HG03571 (cell line): Measurements from ENCODE around the gene VRK3.
"Not testable (repeated sequence)": the region's sequence is repeated elsewhere in the genome, so short reads cannot be mapped to it uniquely, and the experiment has no call there.

ENCODE experiments used
- ATAC-seq: cut with Tn5 transposase; IDR thresholded peaks from one replicate; pipeline ENCODE4 v1.9.1; 2021; ENCODE audit not compliant: unreplicated experiment

Gene VRK3

GRCh38 chr19:50025022-50025793 is at the start of gene VRK3:
Gene VRK3, minus strand, starts transcription at chr19:50025372. Its CDS starts 9,210 bp downstream, at chr19:50016162.
- ATAC-seq, result peak; percentile 70

DNA sequence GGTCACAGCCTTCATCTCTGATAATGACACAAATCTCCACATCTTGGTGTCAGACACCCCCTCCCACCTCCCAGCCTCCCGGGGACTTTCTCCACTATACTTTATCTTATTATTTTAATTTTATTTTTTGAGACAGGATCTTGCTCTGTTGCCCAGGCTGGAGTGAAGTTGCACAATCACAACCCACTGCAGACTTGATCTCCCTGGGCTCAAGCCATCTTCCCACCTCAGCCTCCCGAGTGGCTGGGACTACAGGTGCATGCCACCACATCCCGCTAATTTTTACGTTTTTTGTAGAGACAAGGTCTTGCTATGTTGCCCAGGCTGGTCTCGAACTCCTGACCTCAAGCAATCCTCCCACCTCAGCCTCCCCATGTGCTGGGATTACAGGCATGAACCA is 43.2 kb upstream of the VRK3 start:
- ATAC-seq, result not testable (repeated sequence)

GRCh38 chr19:50067575-50067974 is 42.4 kb upstream of the VRK3 start:
- ATAC-seq, result no peak

DNA sequence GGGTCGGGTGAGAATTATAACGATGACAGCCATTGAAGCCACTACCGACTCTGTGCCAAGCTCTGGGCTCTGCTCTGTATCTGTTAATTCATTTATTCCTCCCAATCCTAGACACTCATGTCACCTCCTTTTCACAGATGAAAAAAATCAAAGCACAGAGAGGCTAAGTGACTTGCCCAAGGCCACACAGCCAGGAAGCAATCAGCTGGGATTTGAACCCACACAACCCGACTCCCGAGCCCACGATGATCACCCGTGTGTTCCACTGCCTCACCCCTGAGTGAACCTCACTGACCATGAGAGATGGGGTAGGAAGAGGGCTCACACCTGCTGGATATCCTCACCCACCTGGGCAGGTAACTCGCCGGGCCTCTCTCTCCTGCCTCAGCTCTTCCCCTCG is 40.8 kb upstream of the VRK3 start:
- ATAC-seq, result no peak

DNA sequence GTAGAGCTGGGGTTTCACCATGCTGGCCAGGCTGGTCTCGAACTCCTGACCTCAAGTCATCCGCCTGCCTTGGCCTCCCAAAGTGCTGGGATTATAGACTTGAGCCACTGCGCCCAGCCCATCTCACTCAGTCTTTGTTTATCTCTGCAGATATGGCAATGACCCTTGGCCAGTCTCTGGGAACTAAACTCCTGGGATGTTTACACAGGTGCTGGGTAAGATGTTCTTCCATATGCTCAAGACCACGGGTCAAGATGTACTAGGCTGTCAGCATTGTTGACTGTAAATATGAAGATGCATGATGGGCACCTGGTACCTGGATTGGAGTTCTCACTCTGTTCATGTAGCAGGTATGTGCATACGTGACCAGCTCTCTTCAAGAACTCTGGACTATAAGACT is 36.5 kb upstream of the VRK3 start:
- ATAC-seq, result no peak

GRCh38 chr19:50060107-50060506 is 34.9 kb upstream of the VRK3 start:
- no peak for ATAC-seq

- ATAC-seq, result no peak
Observed at GRCh38 chr19:50059045-50059444, 33.9 kb upstream of the VRK3 start.

GRCh38 chr19:50058425-50058824 is 33.3 kb upstream of the VRK3 start:
- no peak for ATAC-seq

GRCh38 chr19:50053119-50053518 is 27.9 kb upstream of the VRK3 start:
- no peak for ATAC-seq

GRCh38 chr19:50051964-50052363 is 26.8 kb upstream of the VRK3 start:
- ATAC-seq, result no peak

- ATAC-seq, result not testable (repeated sequence)
Observed at GRCh38 chr19:50051228-50051895, 26.2 kb upstream of the VRK3 start.

DNA sequence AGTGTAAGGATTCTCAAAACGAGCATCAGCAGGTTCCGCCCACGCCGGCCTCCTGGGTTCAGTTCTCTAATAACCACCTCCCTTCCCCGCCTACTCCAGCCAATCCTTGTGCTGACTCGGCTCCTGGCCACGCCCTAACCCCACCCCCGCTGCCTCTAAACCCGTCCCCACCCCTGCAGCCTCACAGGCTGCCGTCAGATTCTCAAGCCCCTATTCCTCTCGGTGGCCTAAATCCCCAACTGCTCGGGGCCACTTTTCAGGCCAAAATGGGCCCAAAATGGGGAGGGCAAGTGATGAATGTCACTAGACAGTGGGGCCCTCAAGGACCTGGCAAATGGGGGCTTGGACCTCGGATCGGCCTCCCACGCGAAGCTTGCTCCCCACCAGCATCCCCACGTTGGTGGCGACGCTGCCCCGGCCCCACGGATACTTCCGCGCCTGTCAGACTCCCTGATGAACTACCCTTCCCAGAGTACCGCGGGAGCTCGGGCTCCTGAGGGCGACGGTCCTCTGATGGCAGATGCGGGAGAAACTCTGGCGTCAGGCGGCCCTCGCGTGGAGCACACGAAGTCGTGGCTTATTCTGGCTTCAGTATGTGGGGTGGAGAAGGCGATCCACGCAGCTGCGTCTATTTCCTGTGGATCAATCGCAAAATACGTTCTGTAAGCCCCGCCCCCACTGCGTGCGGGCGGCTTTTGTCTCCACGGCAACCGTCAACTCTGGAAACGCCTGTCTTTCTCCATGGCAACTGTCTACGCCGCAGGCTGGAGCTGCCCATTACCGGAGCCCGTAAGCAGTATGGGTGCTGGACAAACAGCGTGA is 25.4 kb upstream of the VRK3 start:
- no peak for ATAC-seq

- no peak for ATAC-seq
Observed at GRCh38 chr19:50047671-50048070, 22.5 kb upstream of the VRK3 start.

DNA sequence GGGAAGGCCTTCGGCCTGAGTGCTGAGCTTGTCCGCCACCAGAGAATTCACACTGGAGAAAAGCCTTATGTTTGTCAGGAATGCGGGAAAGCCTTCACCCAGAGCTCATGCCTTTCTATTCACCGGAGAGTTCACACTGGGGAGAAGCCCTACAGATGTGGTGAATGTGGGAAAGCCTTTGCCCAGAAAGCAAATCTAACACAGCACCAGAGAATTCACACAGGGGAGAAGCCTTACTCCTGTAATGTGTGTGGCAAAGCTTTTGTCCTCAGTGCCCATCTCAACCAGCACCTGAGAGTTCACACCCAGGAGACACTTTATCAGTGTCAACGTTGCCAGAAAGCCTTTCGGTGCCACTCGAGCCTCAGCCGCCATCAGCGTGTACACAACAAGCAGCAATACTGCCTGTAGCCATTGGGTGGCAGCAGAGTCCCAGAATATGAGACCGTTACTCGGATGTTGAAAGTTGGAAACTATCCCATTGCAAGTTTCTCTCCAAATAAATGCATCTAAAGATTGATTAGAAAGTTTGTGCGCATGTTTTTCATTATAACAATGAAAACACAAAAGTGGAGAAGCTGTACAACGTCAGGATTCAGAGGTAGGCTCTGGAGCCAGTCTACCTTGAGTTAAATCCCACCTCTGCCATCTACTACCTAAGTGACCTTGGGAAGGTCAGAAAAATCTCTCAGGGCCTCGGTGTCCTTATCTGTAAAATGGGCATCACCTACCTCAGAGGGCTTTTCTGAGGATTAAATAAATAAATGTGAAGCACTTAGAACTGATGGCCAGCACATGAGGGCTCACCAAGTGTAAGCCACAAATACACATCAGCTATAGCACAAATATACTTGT is 21.7 kb upstream of the VRK3 start:
- no peak for ATAC-seq

DNA sequence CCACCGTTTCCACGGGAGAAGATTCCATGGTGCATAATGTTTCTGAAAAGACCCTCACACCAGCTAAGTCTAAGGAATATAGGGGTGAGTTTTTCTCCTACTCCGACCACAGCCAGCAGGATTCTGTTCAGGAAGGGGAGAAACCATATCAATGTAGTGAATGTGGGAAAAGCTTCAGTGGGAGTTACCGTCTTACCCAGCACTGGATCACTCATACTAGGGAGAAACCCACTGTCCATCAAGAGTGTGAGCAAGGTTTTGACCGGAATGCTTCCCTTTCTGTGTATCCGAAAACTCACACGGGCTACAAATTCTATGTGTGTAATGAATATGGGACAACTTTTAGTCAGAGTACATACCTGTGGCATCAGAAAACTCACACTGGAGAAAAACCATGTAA is 19.8 kb upstream of the VRK3 start:
- ATAC-seq, result no peak

DNA sequence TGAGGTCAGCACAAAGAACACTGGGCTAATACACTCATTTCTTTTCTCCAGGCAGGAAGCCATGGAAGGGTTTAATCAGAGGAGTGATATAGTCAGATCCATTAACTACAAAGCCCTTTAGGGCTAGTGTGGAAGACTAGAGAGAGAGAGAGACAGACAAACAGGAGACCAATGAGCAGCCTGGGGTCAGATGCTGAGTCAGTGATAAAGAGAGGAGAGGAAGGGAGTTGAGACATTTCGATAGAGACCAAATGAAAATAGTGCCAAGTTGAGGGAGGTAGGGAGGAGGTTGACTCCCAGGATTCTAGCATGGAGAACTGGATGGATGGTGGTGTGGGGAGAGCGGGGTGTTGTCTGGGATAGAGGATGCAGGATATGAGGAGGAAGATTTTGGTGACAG is 18.8 kb upstream of the VRK3 start:
- no peak for ATAC-seq

GRCh38 chr19:50042363-50043024 is 17.3 kb upstream of the VRK3 start:
- ATAC-seq, result no peak

DNA sequence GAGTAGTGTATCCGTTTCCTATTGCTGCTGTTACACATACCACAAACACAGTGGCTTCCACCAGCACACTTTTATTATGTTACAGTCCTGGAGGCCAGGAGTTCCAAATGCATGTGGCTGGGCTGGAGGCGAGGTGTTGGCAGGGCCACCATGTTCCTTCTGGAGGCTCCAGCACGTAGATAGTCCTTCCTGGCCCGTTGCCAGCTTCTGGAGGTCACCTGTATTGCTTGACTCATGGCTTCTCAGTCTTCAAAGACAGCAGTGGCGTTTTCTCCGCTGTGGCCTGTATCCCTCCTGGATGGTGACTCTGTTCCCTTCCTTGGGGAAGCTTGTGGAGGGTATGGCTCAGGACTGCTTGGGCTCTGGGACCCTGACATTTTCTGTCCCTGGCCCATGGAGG is 15.8 kb upstream of the VRK3 start:
- no peak for ATAC-seq

- ATAC-seq, result no peak
Observed at GRCh38 chr19:50039968-50040367, 14.8 kb upstream of the VRK3 start.

DNA sequence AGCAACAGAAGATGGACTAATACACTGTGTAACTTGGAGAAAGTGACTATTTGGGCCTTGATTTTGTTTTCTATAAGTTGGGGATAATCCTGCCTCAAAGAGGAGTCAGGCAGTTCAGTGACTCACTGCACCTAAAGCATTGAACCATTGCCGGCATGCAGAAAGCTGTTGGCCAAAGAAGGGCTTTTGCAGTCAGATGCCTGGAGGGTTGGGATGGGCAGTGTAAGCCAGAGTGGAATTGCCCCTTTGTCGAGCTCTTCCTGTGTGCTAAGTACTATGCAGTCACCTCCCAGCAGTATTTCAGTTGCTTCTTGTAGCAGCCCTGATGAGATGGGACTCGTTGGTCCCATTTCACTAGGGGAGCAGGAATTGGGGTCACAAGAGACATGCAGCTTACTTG is 11.7 kb upstream of the VRK3 start:
- ATAC-seq, result no peak
